NCI-H2196 (cell line): ENCODE results near the gene STRBP.

Source experiments
- DNase-seq: peaks from one replicate; lab custom pipeline; 2025; ENCODE audit not compliant: unreplicated experiment; lab: John Stamatoyannopoulos, UW

The STRBP gene

GRCh38 chr9:123135430-123135829 lies 133.0 kb downstream of the STRBP start:
- DNase-seq, result no peak

- DNase-seq, result no peak
These were observed 135.7 kb downstream of the STRBP start for GRCh38 chr9:123132696-123133095.

- DNase-seq, result no peak
These were observed 136.4 kb downstream of the STRBP start for GRCh38 chr9:123131993-123132392.

- no peak for DNase-seq
These were observed 137.1 kb downstream of the STRBP start for GRCh38 chr9:123131258-123131657.

- DNase-seq, result no peak
These were observed 139.0 kb downstream of the STRBP start for GRCh38 chr9:123129423-123129822.

- no peak for DNase-seq
These were observed 139.8 kb downstream of the STRBP start for GRCh38 chr9:123128591-123128990.

- DNase-seq, result no peak
These were observed 140.8 kb downstream of the STRBP start for GRCh38 chr9:123127512-123128075.

- no peak for DNase-seq
These were observed 146.9 kb downstream of the STRBP start for GRCh38 chr9:123121457-123121856.

- DNase-seq, result no peak
These were observed 147.4 kb downstream of the STRBP start for GRCh38 chr9:123120953-123121352.

- no peak for DNase-seq
These were observed 148.3 kb downstream of the STRBP start for GRCh38 chr9:123120131-123120530.

GRCh38 chr9:123119566-123119965 lies 148.8 kb downstream of the STRBP start:
- DNase-seq, result no peak

- no peak for DNase-seq
These were observed 152.3 kb downstream of the STRBP start for GRCh38 chr9:123116036-123116435.

- no peak for DNase-seq
These were observed 153.1 kb downstream of the STRBP start for GRCh38 chr9:123115146-123115913.

- no peak for DNase-seq
These were observed 155.2 kb downstream of the STRBP start for GRCh38 chr9:123113185-123113584.

- DNase-seq, result no peak
These were observed 156.1 kb downstream of the STRBP start for GRCh38 chr9:123112015-123112975.

GRCh38 chr9:123111427-123112014 lies 156.9 kb downstream of the STRBP start:
- no peak for DNase-seq

- DNase-seq, result no peak
These were observed 158.7 kb downstream of the STRBP start for GRCh38 chr9:123109540-123110279.

GRCh38 chr9:123108976-123109375 lies 159.4 kb downstream of the STRBP start:
- no peak for DNase-seq

- DNase-seq, result no peak
These were observed 160.6 kb downstream of the STRBP start for GRCh38 chr9:123107639-123108285.

GRCh38 chr9:123105490-123105889 lies 162.9 kb downstream of the STRBP start:
- no peak for DNase-seq
